Fibroblast of pulmonary artery (primary cell): ENCODE results near the gene CATSPER3.

Experiments
- DNase-seq: peaks from one replicate; pipeline ENCODE4 v3.0.0-alpha.2; 2010; ENCODE audit warnings: low read depth
- H3K4me3 ChIP-seq: replicated peaks from 2 replicates; pipeline ENCODE4 v1.5.1; 2011; ENCODE audit warnings: low read depth, mild to moderate bottlenecking, control low read depth, low read length, moderate library complexity
- TF ChIP-seq, protein P1 (sequence below): IDR thresholded peaks from 2 replicates; pipeline ENCODE4 v1.5.1; 2011; ENCODE audit warnings: mild to moderate bottlenecking, control low read depth, low read length, inconsistent platforms; ENCODE audit errors: missing control alignments

The CATSPER3 gene

GRCh38 chr5:135004376-135004775 lies 36.7 kb downstream of the CATSPER3 start:
- TF ChIP-seq, protein P1, sequence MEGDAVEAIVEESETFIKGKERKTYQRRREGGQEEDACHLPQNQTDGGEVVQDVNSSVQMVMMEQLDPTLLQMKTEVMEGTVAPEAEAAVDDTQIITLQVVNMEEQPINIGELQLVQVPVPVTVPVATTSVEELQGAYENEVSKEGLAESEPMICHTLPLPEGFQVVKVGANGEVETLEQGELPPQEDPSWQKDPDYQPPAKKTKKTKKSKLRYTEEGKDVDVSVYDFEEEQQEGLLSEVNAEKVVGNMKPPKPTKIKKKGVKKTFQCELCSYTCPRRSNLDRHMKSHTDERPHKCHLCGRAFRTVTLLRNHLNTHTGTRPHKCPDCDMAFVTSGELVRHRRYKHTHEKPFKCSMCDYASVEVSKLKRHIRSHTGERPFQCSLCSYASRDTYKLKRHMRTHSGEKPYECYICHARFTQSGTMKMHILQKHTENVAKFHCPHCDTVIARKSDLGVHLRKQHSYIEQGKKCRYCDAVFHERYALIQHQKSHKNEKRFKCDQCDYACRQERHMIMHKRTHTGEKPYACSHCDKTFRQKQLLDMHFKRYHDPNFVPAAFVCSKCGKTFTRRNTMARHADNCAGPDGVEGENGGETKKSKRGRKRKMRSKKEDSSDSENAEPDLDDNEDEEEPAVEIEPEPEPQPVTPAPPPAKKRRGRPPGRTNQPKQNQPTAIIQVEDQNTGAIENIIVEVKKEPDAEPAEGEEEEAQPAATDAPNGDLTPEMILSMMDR: no peak
- no peak overlapping the region for H3K4me3 ChIP-seq
- no peak for DNase-seq

- DNase-seq: no peak
- TF ChIP-seq, protein P1: no peak
- H3K4me3 ChIP-seq: no peak overlapping the region
Observed at GRCh38 chr5:135005076-135005475, 37.4 kb downstream of the CATSPER3 start.

- TF ChIP-seq, protein P1: no peak
- DNase-seq: no peak
- no peak overlapping the region for H3K4me3 ChIP-seq
Observed at GRCh38 chr5:135007305-135007704, 39.6 kb downstream of the CATSPER3 start.

GRCh38 chr5:135007749-135008363 lies 40.1 kb downstream of the CATSPER3 start:
- DNase-seq: no peak
- H3K4me3 ChIP-seq: no peak overlapping the region
- TF ChIP-seq, protein P1: no peak

DNA sequence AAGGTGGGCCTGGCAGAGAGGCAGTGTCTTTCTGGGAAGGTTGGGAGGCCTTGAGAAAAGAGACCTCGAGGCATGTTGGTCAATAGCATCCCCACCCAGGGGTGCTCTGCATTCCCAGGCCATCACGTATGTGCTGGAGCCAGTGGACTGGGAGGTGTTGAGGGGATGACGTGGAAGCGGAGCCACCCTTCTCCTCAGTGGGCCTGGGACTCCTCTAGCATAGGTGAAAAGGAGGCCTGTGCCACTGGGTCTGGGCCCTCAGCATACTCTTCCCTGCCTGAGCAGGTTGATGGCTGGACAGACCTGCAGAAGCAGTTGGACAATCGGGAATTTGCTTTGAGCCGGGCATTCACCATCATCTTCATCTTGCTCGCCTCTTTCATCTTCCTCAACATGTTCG lies 40.8 kb downstream of the CATSPER3 start:
- H3K4me3 ChIP-seq: no peak overlapping the region
- no peak for DNase-seq
- TF ChIP-seq, protein P1: no peak

GRCh38 chr5:135008981-135009735 lies 41.5 kb downstream of the CATSPER3 start:
- no peak overlapping the region for H3K4me3 ChIP-seq
- no peak for DNase-seq
- TF ChIP-seq, protein P1: no peak
